GM20000 (cell line): ENCODE results near the gene TEP1.
"Not testable (repeated sequence)": the region's sequence is repeated elsewhere in the genome, so short reads cannot be mapped to it uniquely, and the experiment has no call there.

Source experiments
- DNase-seq: peaks from one replicate; pipeline ENCODE4 v3.0.0; 2012; ENCODE audit warnings: low spot score
- TF ChIP-seq, protein P1 (sequence below): IDR thresholded peaks from 2 replicates; pipeline ENCODE4 v1.5.1; 2012; ENCODE audit warnings: mild to moderate bottlenecking, control low read depth; ENCODE audit errors: extremely low read depth, missing control alignments

Gene TEP1

DNA sequence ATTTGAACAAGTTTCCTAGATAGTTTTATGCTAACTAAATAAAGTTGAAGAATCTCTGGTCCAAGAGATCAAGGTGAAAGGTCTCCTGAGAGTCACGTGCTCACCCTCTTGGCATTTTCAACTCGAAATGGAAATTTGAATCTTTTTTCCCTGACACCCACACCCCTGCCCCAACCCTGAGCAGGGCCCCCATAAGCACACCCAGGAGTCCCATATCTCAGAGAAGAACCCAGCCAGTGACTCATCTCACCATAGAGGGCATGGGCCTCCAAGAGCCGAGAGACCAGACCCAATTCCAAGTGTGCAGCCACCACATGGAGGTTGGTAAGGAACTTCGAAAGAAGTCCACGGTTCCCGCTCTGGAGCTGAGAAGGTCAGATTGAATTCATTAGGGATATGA, 32.6 kb downstream of the TEP1 start:
- no peak for DNase-seq
- TF ChIP-seq, protein P1, sequence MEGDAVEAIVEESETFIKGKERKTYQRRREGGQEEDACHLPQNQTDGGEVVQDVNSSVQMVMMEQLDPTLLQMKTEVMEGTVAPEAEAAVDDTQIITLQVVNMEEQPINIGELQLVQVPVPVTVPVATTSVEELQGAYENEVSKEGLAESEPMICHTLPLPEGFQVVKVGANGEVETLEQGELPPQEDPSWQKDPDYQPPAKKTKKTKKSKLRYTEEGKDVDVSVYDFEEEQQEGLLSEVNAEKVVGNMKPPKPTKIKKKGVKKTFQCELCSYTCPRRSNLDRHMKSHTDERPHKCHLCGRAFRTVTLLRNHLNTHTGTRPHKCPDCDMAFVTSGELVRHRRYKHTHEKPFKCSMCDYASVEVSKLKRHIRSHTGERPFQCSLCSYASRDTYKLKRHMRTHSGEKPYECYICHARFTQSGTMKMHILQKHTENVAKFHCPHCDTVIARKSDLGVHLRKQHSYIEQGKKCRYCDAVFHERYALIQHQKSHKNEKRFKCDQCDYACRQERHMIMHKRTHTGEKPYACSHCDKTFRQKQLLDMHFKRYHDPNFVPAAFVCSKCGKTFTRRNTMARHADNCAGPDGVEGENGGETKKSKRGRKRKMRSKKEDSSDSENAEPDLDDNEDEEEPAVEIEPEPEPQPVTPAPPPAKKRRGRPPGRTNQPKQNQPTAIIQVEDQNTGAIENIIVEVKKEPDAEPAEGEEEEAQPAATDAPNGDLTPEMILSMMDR, result no peak

DNA sequence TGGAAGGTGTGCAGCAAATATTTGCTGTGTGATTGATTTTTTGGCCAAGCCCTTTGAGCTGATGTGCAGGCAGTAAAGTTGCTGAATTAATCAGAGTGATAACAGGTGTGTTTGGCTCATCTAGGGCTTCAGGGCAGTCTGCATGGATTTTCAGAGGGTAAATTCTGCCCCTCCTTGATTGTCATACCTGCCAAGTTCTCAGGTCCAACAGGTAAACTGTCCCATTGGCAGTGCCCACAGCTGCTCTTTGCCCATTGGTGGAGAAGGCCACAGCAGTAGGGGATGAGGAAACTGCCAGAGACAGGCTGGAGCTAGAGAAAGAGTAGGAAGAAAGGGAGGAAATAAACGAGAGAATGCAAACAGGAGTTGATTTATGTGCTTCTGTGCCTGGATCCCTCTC, 33.6 kb downstream of the TEP1 start:
- TF ChIP-seq, protein P1, result no peak
- DNase-seq, result no peak

DNA sequence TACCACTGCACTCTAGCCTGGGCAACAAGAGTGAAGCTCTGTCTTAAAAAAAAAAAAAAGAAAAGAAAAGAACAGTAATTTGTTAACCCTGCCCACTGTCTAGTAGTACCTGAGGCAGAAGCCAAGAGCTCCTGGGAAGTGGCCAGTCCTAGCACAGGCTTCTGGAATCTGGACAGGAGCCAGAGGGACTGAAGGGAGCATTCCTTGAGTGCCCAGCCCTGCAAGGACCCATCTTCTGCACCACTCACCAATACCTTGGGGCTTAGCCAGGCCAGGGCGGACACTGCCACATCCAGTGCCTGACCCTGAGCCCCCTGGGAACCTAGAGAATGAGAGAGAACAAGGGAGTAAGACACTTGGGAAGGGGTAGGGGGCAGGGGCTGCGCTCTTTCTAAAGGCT, 36.1 kb downstream of the TEP1 start:
- no peak for DNase-seq

DNA sequence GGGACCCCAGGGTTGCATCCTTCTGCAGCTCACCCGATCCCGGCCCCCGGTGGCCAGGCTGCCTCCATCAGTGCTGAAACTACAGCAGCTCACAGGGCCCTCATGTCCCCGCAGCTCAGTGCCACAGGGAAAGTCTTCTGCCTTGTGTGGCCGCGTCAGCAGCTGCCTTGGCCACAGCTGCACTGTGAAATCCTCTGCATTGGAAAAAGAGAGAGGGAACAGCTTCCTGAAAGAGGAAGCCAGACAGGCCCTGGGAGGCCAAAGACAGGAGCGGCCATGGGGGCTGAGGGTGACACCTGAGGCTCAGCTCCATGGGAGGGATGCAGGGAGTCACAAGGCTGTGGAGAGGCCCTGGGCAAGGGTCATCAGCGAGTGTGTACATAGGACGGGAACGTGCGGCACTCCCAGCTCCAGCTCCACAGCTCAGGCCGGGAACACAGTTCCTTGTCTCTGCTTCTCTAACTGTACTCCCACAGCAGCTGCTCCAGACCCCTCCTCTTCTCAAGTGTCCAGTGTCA, 37.2 kb downstream of the TEP1 start:
- no peak for DNase-seq
- TF ChIP-seq, protein P1, result no peak

More for the DNA sequence above, 36.1 kb downstream of the TEP1 start:
- TF ChIP-seq, protein P1, result no peak

DNA sequence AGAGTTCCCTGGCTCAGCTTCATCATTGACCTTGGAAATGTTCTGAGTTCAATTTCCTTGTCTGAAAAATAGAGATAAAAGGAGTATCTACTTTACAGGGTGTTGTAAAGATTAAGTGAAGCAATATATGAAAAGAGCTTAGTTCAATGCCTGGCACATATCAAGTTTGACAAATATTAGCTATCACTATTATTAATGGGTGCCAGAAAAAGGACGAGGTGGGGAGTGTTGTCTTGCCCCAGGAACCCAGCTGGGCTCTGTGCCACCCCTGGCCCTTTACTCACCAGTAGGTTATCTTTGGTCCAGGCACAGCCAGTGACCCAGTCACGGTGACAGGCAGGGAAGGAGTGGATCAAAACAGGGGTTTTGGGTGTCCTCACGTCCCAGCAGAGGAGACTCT, 37.8 kb downstream of the TEP1 start:
- no peak for DNase-seq
- TF ChIP-seq, protein P1, result no peak

DNA sequence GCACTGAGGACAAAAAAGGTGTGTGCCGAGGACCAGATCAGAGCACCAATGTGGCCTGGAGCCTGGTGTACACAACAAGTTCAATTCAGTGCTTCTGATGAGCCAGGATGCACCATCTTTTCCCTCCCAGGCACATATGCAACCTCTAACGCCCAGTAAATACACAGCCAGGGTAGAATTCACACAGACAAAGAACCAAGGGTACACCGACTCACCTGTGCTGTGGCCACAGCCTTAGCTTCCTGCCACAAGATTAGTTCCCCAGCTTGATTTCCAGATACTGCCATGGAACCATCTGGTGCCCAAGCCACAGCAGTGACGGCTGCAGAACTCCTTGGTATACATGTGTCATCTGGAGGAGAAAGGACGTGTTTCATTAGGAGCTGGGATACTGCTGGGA, 40.5 kb downstream of the TEP1 start:
- TF ChIP-seq, protein P1, result no peak
- no peak for DNase-seq

DNA sequence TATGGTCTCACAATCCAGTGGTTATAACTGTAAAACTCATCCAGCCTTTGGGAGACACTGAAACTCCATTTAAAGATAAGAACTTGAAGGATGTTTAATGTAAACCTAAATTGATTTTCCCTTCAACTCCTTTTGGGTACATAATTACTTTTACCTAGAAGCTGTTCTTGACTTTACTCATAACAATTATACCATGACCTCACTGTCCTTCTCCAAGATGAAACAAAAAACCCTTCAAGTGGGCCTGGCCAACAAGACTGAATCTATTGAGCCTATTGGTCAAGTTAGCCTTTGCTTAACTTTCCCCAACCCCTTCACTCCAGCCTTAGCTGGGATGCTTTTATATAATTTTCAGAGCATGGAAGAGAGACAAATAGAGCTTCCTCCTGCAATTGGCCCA, 47.4 kb downstream of the TEP1 start:
- TF ChIP-seq, protein P1, result no peak
- no peak for DNase-seq

DNA sequence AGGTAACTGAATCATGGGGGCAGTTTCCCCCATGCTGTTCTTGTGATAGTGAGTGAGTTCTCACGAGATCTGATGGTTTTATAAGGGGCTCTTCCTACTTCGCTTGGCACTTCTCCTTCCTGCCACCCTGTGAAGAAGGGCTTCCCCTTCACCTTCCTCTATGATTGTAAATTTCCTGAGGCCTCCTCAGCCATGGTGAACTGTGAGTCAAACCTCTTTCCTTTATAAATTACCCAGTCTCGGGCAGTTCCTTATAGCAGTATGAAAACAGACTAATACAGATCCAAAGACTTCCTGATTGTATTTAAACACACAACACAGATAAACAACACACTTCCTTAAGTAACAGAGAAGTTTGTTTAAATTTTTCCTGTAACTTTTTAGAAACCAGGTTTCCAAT, 54.8 kb downstream of the TEP1 start:
- DNase-seq, result not testable (repeated sequence)
